GM12878 (cell line): ENCODE results near the gene CERT1. TPM values are rescaled to one million over a fixed set of nuclear protein-coding genes. Genes with fewer than 3 reads are reported as not detected.

Source experiments
- ATAC-seq: fragments of 200-7000 bp; cut with Tn5 transposase; 3 replicates; pipeline ENCODE4 v1.9.1; 2020; ENCODE audit warnings: mild to moderate bottlenecking, moderate library complexity
- BruUV-seq: library from RNA; stranded (reverse); fragments of 400-500 nt; replicated peaks from 2 replicates; lab custom pipeline; 2021; lab: Mats Ljungman, UMichigan
- CTCF ChIA-PET: fragments of 300-600 bp; sonication (Branson Sonifier 250); formaldehyde crosslinking; extraction: SDS; loops from one replicate; lab custom pipeline; 2021; ENCODE audit warnings: inconsistent platforms; lab: Yijun Ruan, JAX
- POLR2A ChIA-PET: fragments of 350-600 bp; formaldehyde crosslinking; extraction: SDS; loops from one replicate; lab custom pipeline; 2021; ENCODE audit warnings: inconsistent platforms; lab: Charles Lee
- RAD21 ChIA-PET: fragments of 300-600 bp; sonication (Branson Sonifier 250); formaldehyde crosslinking; loops from one replicate; lab custom pipeline; 2023; ENCODE audit warnings: antibody characterized with exemption; ENCODE audit not compliant: unreplicated experiment; lab: Charles Lee
- SMC1A ChIA-PET: fragments of 300-600 bp; sonication (Branson Sonifier 250); formaldehyde crosslinking; loops from one replicate; lab custom pipeline; 2023; ENCODE audit not compliant: unreplicated experiment, uncharacterized antibody; lab: Charles Lee
- DNase-seq: peaks from one replicate; pipeline ENCODE4 v3.0.0-alpha.2; 2011; ENCODE audit warnings: low read depth, low spot score
- FAIRE-seq: peaks from 3 replicates; lab custom pipeline; 2011; peaks lifted over from hg19 to GRCh38; lab: Jason Lieb, UNC
- H2AFZ ChIP-seq: 2 replicates; pipeline ENCODE4 v1.6.0; 2011; ENCODE audit warnings: low read depth, low read length, control low read depth; ENCODE audit not compliant: control insufficient read depth
- H3K27ac ChIP-seq: 2 replicates; pipeline ENCODE4 v1.5.1; 2011; ENCODE audit warnings: control low read depth; ENCODE audit not compliant: control insufficient read depth, insufficient read depth
- H3K27me3 ChIP-seq, 2 experiments: replicated peaks in 1 of 2; 2 replicates each; pipeline versions ENCODE4 v1.6.0 to v1.6.1; 2011; ENCODE audit warnings: low read length in 1 of 2; ENCODE audit not compliant: control insufficient read depth in 2 of 2, insufficient read depth in 2 of 2
- H3K36me3 ChIP-seq, 2 experiments: 2 replicates each; pipeline ENCODE4 v1.5.1; 2011; ENCODE audit warnings: low read length in 1 of 2; ENCODE audit not compliant: control insufficient read depth in 2 of 2, insufficient read depth in 2 of 2
- H3K4me1 ChIP-seq: 2 replicates; pipeline ENCODE4 v1.6.1; 2011; ENCODE audit warnings: mild to moderate bottlenecking, low read length, moderate library complexity, mixed read lengths; ENCODE audit not compliant: control insufficient read depth, insufficient read depth
- H3K4me2 ChIP-seq: 2 replicates; pipeline ENCODE4 v1.6.0; 2011; ENCODE audit warnings: control low read depth; ENCODE audit not compliant: control insufficient read depth, insufficient read depth
- H3K4me3 ChIP-seq: fragments of 200-600 bp; sonication (generic); 2 replicates; pipeline ENCODE4 v1.5.1; 2016
- H3K79me2 ChIP-seq: 2 replicates; pipeline ENCODE4 v1.6.0; 2011; ENCODE audit warnings: low read length; ENCODE audit not compliant: control insufficient read depth, insufficient read depth
- H3K9ac ChIP-seq: 2 replicates; pipeline ENCODE4 v1.8.0; 2011; ENCODE audit warnings: low read length, control low read depth, mixed read lengths; ENCODE audit not compliant: control insufficient read depth, insufficient read depth
- H3K9me3 ChIP-seq: replicated peaks from 3 replicates; pipeline ENCODE4 v1.5.1; 2011; ENCODE audit warnings: mild to moderate bottlenecking, low read length; ENCODE audit not compliant: control insufficient read depth, insufficient read depth
- H4K20me1 ChIP-seq: 2 replicates; pipeline ENCODE4 v1.6.0; 2011; ENCODE audit not compliant: control insufficient read depth, insufficient read depth
- CBX5 ChIP-seq: sonication (generic); IDR thresholded peaks from 2 replicates; pipeline ENCODE4 v1.6.1; 2016; ENCODE audit warnings: low read depth, moderate library complexity, mild to moderate bottlenecking, inconsistent platforms
- CUX1 ChIP-seq: IDR thresholded peaks from 2 replicates; pipeline ENCODE4 v1.6.1; 2012; ENCODE audit warnings: improper control_type of control experiment, low read depth, low read length; ENCODE audit not compliant: insufficient replicate concordance
- IKZF2 ChIP-seq, 2 experiments: fragments of 450-650 bp; IDR thresholded peaks; 2 replicates each; pipeline ENCODE4 v1.6.1; 2017; ENCODE audit warnings: mild to moderate bottlenecking in 2 of 2, moderate library complexity in 2 of 2
- MYB ChIP-seq: fragments of 150-350 bp; IDR thresholded peaks from 2 replicates; pipeline ENCODE4 v1.6.1; 2014; ENCODE audit warnings: mild to moderate bottlenecking, low read depth, low read length, borderline replicate concordance
- PML ChIP-seq: IDR thresholded peaks from 2 replicates; pipeline ENCODE4 v1.6.1; 2012; ENCODE audit warnings: low read length, inconsistent platforms
- POLR2AphosphoS2 ChIP-seq: IDR thresholded peaks from 2 replicates; pipeline ENCODE4 v1.6.1; 2011; ENCODE audit warnings: low read depth, mild to moderate bottlenecking, low read length, improper control_type of control experiment, moderate library complexity
- PRDM15 ChIP-seq: fragments of 450-650 bp; formaldehyde crosslinking; IDR thresholded peaks from 2 replicates; pipeline ENCODE4 v1.4.0; 2020; ENCODE audit warnings: mild to moderate bottlenecking, moderate library complexity
- TAF1 ChIP-seq: IDR thresholded peaks from 2 replicates; pipeline ENCODE4 v1.6.1; 2011; ENCODE audit warnings: mild to moderate bottlenecking, low read depth, low read length, borderline replicate concordance
- TBL1XR1 ChIP-seq: IDR thresholded peaks from 2 replicates; pipeline ENCODE4 v1.6.1; 2012; ENCODE audit warnings: low read depth, low read length, improper control_type of control experiment
- ZNF384 ChIP-seq: IDR thresholded peaks from 2 replicates; pipeline ENCODE4 v1.6.1; 2012; ENCODE audit warnings: low read depth, mild to moderate bottlenecking, low read length, improper control_type of control experiment, borderline replicate concordance
- ZSCAN29 ChIP-seq: fragments of 450-650 bp; IDR thresholded peaks from 2 replicates; pipeline ENCODE4 v1.6.1; 2017; ENCODE audit warnings: mild to moderate bottlenecking, moderate library complexity
- in situ Hi-C: fragments of 300-500 bp; cut with MboI; formaldehyde crosslinking; loops from 9 replicates; pipeline ENCODE4 v1.14.3; 2018; ENCODE audit warnings: mixed read lengths
- intact Hi-C: fragments of 100-400 bp; cut with micrococcal nuclease; formaldehyde crosslinking; loops from one replicate; pipeline ENCODE4 v1.14.2; 2022; ENCODE audit not compliant: unreplicated experiment
- polyA plus RNA-seq, 11 experiments: library from polyadenylated mRNA; depleted of rRNA in 4 of 11; unstranded in 6 of 11; stranded (reverse) in 5 of 11; fragments of >200 nt; fragmentation: Nextera tagmentation in 4 of 11; fragmentation: Illumina TruSeq in 1 of 11; extraction: Ambion mirVana in 4 of 11; extraction: Trizol in 1 of 11; gene quantifications; 1 replicate in 1 of 11; 2 replicates in 10 of 11; pipeline versions ENCODE4 v1.2.1 to v1.2.3, GENCODE V29; 2011 to 2016; ENCODE audit warnings: inconsistent platforms in 2 of 11, missing spikeins in 2 of 11, low read depth in 1 of 11
- total RNA-seq, 4 experiments: library from RNA; depleted of rRNA in 3 of 4; stranded (reverse); fragments of >200 nt in 3 of 4; fragmentation: Illumina TruSeq in 1 of 4; extraction: Trizol in 1 of 4; gene quantifications; 2 replicates each; pipeline versions ENCODE4 v1.2.1 to v1.2.3, GENCODE V29; 2013 to 2021
- TF ChIP-seq, protein P1 (sequence below): IDR thresholded peaks from 2 replicates; pipeline ENCODE4 v1.6.1; 2011; ENCODE audit warnings: borderline replicate concordance, low read depth, mild to moderate bottlenecking, moderate library complexity, low read length; ENCODE audit not compliant: insufficient read depth, poor library complexity, severe bottlenecking

The CERT1 gene
- total and polyA plus RNA-seq, 10 of the 15 experiments (the other 5 are each of a cell fraction or from before 2014, with no cell fraction given), result 7.7 to 36.7 (median 25.6) TPM

GRCh38 chr5:75435096-75435495, 76.3 kb downstream of the CERT1 start:
- RAD21 ChIA-PET, result no interaction called here
- no peak overlapping the region for H3K4me3 ChIP-seq
- in situ Hi-C loops (no loop called here), intact Hi-C loops (loop anchor here (10.0 kb wide), 1 partner anchor 150 kb away; no protein-coding TSS in a partner anchor)
- no peak overlapping the region for H2AFZ ChIP-seq
- H3K4me1 ChIP-seq, result no peaks in the 10 kb centered on the region
- POLR2A ChIA-PET, result interaction anchor here (1.4 kb wide), 1 partner anchor 87 kb away, joined by 3 read pairs; no protein-coding TSS in a partner anchor
- ATAC-seq (no peak), DNase-seq (no peak), FAIRE-seq (no peak)
- CTCF ChIA-PET, result no interaction called here
- no peak overlapping the region for H3K9ac ChIP-seq
- no peak overlapping the region for H3K27ac ChIP-seq
- BruUV-seq, result no TSS peak
- no peaks in the 10 kb centered on the region; the same call in 2 of the 3 replicates for H3K9me3 ChIP-seq
- H3K36me3 ChIP-seq, result peaks cover 0 to 2% of the 10 kb centered on the region in 2 experiments; a peak in 1 of 4 replicates
- SMC1A ChIA-PET, result interaction anchor here (0.8 to 1.2 kb wide), 3 partner anchors 13 to 75 kb away, joined by 3 to 4 read pairs (median 3); no protein-coding TSS in a partner anchor
- H3K27me3 ChIP-seq, result no peaks in the 10 kb centered on the region
- H4K20me1 ChIP-seq, result no peaks in the 10 kb centered on the region
- H3K4me2 ChIP-seq, result no peak overlapping the region
- H3K79me2 ChIP-seq, result no peaks in the 10 kb centered on the region; the same call in 1 of the 2 replicates
- no peak for TF ChIP-seq ZSCAN29
- no peak for TF ChIP-seq MYB
- no peak for TF ChIP-seq TAF1
- TF ChIP-seq POLR2AphosphoS2, result no peak
- TF ChIP-seq CUX1, result no peak
- TF ChIP-seq, protein P1, sequence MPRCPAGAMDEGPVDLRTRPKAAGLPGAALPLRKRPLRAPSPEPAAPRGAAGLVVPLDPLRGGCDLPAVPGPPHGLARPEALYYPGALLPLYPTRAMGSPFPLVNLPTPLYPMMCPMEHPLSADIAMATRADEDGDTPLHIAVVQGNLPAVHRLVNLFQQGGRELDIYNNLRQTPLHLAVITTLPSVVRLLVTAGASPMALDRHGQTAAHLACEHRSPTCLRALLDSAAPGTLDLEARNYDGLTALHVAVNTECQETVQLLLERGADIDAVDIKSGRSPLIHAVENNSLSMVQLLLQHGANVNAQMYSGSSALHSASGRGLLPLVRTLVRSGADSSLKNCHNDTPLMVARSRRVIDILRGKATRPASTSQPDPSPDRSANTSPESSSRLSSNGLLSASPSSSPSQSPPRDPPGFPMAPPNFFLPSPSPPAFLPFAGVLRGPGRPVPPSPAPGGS, result no peak
- TF ChIP-seq CBX5, result no peak
- TF ChIP-seq PML, result no peak
- no peak for TF ChIP-seq IKZF2 (IDR thresholded peaks at IDR 0.05)
- no peak for TF ChIP-seq PRDM15
- no peak for TF ChIP-seq ZNF384
- no peak for TF ChIP-seq TBL1XR1
